Mammary epithelial cell (primary cell): ENCODE results near the gene ZFYVE26.

ENCODE experiments used
- CTCF ChIP-seq, 2 donors: IDR thresholded peaks in 1 of 2; conservative IDR thresholded peaks in 1 of 2; 2 replicates each; pipeline ENCODE4 v1.5.1; 2011 to 2012; ENCODE audit warnings: inconsistent platforms in 2 of 2, low read length in 2 of 2, mild to moderate bottlenecking in 2 of 2, control low read depth in 1 of 2, low read depth in 1 of 2; ENCODE audit not compliant: insufficient read depth in 1 of 2; ENCODE audit errors: extremely low read depth in 1 of 2
- EZH2 ChIP-seq: IDR thresholded peaks from 2 replicates; pipeline ENCODE4 v1.6.1; 2012; ENCODE audit warnings: low read length, inconsistent platforms, borderline replicate concordance

- no peak for TF ChIP-seq CTCF (conservative IDR thresholded peaks at IDR 0.05 in 1 of 2, IDR thresholded peaks at IDR 0.05 in 1 of 2; ENCODE audit: extremely low read depth in 1 of 2, insufficient read depth in 1 of 2, low read depth in 1 of 2, low read length in 2 of 2)
- TF ChIP-seq EZH2: no peak
Measured at GRCh38 chr14:67757175-67757574, 59.2 kb downstream of the ZFYVE26 start.
